COLO829 (cell line): ENCODE measurements around the gene RAB20.

ENCODE experiments used
- DNase-seq: peaks from one replicate; pipeline ENCODE4 v3.0.0; 2012; ENCODE audit warnings: low spot score

The RAB20 gene

DNA sequence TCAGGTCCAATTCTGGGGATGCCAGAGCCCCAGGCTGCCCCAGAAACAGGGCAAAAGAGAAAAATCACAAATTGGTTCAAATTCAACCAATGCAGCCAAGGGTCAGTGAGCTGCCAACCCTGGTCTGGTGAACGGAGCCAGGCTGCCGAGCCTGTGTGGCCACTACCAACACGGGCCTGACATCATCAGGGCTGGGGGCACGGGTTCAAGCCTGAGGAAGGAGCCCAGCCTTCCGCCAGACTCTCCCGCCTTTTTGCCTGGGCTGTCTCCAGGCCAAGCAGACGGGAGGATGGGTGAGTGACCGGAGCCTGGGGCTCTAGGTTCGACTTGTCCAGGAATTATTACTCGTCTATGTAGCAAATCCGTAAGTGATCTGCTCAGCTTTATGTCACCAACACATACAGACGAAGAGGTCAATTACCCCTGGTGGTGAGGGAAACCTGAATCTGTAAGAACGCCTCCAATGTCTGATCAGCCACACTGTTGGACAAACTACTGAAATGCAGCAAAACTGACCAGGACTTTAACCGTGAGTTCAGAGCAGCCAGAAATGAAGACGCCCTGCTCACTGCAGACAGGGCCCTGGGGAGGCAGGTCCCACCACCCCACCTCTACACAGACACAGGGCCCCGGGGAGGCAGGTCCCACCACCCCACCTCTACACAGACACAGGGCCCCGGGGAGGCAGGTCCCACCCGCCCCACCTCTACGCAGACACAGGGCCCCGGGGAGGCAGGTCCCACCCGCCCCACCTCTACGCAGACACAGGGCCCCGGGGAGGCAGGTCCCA is 31.8 kb downstream of the RAB20 start:
- no peak for DNase-seq

DNA sequence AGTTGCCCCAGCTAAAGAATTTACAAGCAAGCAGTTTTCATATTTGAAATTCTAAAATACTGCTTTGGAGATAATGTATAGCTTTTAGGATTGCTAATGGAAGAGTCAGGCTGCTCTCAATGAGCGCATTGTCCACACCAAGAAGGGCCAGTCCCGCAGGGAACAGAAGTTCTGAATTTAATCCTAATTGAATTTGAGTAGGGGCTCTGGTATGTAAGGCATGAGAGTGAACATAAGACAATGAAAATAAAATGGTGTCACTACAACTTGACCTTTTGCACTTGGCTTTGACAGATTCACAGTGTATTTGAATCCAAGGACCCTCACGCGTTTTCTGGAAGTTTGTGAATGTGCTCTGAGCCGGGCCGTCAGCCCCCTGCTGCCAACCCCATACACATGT is 32.6 kb downstream of the RAB20 start:
- peak; percentile 67 for DNase-seq

DNA sequence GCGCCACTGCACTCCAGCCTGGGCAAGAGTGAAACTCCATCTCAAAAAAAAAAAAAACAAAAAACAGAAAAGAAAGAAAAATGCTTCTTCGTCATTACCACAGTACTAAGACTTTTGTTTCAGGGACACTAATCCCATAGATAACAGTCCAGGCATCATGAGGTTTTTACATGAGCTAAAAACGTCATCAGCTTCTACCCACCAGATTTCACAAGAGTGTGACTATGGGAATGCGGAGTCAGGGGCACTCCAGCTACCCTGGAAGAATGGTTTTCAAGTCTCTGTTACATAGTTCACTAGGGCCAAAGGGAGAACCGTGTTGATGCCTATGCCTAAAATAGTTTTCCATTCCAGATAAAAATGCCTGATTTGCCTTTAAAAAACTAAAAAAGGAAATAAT is 33.2 kb downstream of the RAB20 start:
- DNase-seq = peak; percentile 62

DNA sequence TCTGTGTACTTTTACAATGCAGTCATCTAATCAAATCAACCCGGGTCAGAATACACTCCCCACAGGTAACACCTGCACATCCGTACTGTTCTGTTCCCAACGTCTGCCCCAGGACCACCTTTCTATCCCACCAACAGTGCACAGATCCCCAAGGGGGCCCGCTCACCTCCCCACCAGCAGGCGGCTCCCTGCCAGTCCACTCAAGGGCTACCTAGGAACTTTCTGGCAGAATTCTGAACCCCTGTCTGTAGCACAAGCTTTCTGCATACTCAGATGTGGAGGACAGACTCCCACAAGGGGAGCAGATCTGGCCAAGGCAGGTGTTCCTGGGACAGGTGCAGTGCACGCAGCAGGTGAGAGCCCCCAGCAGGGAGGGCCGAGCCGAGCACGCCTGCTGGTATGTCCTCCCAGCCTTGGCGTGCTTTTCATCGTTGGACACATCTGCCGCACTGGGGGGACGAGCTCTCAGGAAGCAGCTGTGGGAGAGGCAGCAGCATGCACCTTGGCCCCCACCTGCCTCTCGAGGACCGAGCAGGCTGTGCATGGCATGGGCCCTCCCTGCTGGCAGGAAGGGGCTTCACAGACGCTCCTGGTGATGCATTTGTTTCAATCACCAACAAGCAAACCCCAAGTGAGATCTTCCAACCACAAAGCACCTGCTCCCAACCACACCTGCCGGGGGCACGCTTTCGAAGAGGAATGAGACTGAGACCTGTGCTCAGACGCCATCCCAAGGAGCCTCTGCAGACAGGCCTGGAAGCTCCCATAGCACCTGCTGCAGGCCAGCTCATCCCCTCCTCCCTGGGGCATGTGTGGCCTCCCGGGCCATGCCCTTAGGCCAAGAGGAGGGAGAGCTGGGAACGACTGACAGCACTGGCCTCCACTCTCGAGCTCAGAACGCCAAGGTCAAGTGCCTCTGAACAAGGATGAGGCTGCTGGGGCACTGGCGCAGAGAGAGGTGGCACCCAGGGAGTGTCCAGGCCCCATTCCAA is 35.9 kb downstream of the RAB20 start:
- DNase-seq = no peak

GRCh38 chr13:110524541-110525257 is 36.8 kb downstream of the RAB20 start:
- DNase-seq = peak; percentile 20

DNA sequence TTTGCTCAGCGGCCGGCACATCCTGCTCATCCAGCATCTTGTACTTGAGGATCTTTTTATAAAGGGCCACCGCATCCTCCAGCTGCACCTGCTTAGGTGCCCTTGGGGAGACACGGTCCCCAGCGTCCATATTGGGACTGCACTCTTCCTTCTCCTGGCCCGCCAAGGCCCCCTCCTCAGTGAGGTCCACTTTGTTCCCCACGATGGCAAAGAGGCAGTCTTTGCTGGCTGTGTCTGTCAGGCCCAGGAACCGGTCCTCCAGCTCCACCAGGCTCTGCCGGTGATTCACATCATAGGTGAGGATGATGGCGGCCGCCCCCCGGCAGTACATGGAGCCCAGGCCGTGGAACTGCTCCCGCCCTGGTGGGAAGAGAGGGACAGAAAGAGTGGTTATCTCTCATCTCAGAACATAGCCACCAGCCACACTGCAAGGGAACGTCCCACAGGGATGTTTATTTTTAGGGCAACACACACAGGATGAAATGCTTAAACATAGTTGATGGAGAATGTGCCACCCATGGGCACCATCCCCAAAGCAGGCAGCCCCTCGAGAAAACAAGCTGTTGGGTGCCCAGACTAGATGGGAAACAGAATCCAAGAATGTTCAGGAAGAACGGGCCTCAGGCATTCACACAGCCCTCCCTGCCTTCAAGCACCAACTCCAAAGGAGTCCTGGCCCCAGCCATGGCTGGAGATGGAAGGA is 37.5 kb downstream of the RAB20 start:
- DNase-seq = no peak

GRCh38 chr13:110523180-110523579 is 38.3 kb downstream of the RAB20 start:
- DNase-seq = no peak

- no peak for DNase-seq
Measured at GRCh38 chr13:110522721-110523120, 38.8 kb downstream of the RAB20 start.

DNA sequence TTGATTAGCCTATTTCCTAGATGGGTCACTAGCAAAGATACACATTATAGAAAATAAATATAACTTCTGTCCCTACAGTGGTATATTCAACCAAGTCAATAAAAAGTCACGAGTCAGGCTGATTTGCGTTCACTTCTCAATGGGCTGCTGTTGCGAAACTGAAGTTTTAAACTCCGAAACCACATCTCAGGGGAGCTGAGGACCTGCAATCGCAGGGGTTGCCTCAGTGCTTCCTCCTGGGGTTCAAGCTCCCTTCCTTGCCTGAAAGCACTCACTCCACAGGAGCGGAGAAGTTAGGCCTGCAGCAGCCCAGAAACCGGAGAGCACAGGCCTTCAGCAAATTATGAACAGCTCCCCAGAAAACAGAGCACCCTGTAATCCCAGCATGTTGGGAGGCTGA is 39.6 kb downstream of the RAB20 start:
- no peak for DNase-seq

DNA sequence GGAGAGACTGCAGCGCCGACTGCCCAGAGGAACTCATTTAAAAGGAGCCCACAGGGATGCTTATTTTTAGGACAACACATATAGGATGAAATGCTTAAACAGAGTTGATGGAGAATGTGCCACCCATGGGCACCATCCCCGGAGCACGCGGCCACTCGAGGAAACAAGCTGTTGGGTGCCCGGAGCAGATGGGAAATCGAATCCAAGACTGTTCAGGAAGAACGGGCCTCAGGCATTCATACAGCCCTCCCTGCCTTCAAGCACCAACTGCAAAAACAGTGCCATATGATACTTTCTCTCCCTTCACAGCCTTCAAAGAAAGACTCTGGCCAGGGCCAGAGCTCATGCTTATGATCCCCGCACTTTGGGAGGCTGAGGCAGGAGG is 40.2 kb downstream of the RAB20 start:
- no peak for DNase-seq

DNA sequence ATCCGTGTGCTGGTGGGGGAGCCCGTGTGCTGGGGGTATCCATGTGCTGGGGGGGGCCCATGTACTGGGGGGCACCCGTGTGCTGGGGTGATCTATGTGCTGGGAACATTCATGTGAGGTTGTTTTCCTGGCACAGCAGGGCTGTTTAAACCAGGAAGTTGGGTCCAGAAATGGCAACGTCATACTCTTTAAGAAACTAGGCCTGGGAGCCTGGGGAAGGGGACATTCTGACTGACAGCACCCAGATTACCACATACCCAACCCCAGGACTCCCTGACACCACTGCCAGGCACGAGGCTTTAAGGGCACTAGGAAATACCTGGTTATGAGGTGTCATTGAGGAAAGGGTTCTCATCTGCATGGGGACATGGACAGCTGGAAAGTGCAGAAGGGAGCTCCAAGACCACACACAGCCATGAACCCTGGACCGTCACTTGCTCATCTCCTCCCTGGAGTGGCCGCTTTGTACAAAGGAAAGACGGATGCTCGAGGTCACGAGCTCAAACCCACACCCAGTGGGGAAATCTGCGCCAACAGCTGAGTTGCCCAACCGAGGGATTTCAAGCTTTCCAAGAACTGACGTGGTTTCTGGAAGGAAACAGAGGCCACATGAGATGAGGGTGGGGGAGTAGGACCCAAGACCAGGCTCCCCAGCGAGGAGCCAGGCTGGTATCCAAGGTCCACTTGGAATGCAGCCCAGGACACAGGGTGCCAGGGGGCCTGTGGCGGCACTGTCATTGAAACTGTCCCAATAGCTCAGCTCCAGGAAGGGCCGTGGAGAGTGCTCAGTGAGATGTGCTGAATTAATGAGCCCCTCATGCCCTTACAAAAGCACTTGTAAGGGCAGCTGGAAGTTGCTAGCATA is 40.9 kb downstream of the RAB20 start:
- DNase-seq = no peak

- no peak for DNase-seq
Measured at GRCh38 chr13:110519506-110519905, 42.0 kb downstream of the RAB20 start.

- DNase-seq = no peak
Measured at GRCh38 chr13:110519046-110519445, 42.5 kb downstream of the RAB20 start.

- no peak for DNase-seq
Measured at GRCh38 chr13:110518571-110518970, 43.0 kb downstream of the RAB20 start.

DNA sequence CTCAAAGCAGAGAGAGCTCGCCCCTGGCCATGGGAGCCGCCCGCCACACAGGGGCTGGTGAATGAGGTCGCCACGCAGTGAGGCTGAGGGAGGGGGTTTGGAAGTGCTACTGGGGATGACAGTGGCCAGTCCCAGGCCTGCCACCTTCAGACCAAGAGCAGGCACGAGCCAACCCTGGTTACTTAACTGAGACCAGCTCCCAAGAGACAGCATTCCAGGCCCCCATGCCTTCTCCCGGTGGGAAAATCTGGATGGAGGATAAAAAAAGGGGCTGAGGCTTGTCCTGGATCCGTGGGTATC is 43.3 kb downstream of the RAB20 start:
- DNase-seq = no peak

- no peak for DNase-seq
Measured at GRCh38 chr13:110517505-110518225, 43.9 kb downstream of the RAB20 start.

- no peak for DNase-seq
Measured at GRCh38 chr13:110516500-110516899, 45.0 kb downstream of the RAB20 start.

GRCh38 chr13:110512198-110512740 is 49.3 kb downstream of the RAB20 start:
- DNase-seq = no peak

GRCh38 chr13:110511509-110512181 is 49.9 kb downstream of the RAB20 start:
- no peak for DNase-seq
